IPS DF 6.9 (cell line): ENCODE results near the gene SDCBP2.

ENCODE experiments used
- DNase-seq: peaks from one replicate; pipeline ENCODE4 v3.0.0-alpha.2; 2013; ENCODE audit warnings: low read depth, low spot score
- H3K27ac ChIP-seq: one replicate; pipeline ENCODE4 v1.5.1; 2013; ENCODE audit warnings: low read length, control low read depth
- H3K27me3 ChIP-seq: 2 replicates; pipeline ENCODE4 v1.6.1; 2013; ENCODE audit warnings: mild to moderate bottlenecking, low read length; ENCODE audit not compliant: control insufficient read depth, insufficient read depth
- H3K36me3 ChIP-seq: 2 replicates; pipeline ENCODE4 v1.6.1; 2013; ENCODE audit warnings: low read length; ENCODE audit not compliant: control insufficient read depth, insufficient read depth
- H3K4me1 ChIP-seq: 2 replicates; pipeline ENCODE4 v1.6.1; 2013; ENCODE audit warnings: low read length; ENCODE audit not compliant: control insufficient read depth, insufficient read depth
- H3K4me3 ChIP-seq: 2 replicates; pipeline ENCODE4 v1.5.1; 2013; ENCODE audit warnings: mild to moderate bottlenecking, low read length
- H3K9me3 ChIP-seq: 2 replicates; pipeline ENCODE4 v1.6.1; 2013; ENCODE audit warnings: low read length, inconsistent platforms; ENCODE audit not compliant: control insufficient read depth, insufficient read depth
- WGBS: extraction: QIAGEN DNeasy Blood & Tissue Kit; methylation state at CpG from one replicate; pipeline ENCODE4 v1.1.7; 2013; ENCODE audit warnings: mixed read lengths, missing lambda C conversion rate; ENCODE audit not compliant: insufficient read length, insufficient coverage; 5-methylcytosine and 5-hydroxymethylcytosine counted together

The SDCBP2 gene

DNA sequence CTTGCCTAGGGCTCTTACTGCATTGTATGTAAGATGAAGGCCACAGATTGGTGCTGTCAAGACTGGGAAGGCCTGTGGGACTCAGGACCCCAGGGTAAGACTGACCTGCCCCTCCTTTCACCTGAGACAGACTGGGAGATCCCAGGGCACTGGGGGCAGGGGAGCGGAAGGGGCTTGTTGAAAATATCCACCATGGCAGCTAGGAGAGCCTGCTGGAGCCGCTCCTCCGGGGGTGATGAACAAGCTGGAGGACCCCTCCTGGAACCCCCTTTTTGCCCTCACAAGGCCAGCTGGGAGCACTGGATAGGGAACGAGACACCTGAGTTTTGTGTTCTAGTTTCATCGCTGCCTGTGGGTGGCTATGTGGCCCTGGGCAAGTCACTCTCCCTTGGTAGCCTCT, 9.2 kb upstream of the SDCBP2 start:
- WGBS: no CpG with 5 or more reads among the region's 5 CpGs
- no peaks in the 10 kb centered on the region for H3K36me3 ChIP-seq
- H3K9me3 ChIP-seq: no peaks in the 10 kb centered on the region
- H3K4me3 ChIP-seq: no peak overlapping the region
- H3K4me1 ChIP-seq: no peaks in the 10 kb centered on the region
- DNase-seq: no peak
- no peak overlapping the region for H3K27ac ChIP-seq
- no peaks in the 10 kb centered on the region for H3K27me3 ChIP-seq

DNA sequence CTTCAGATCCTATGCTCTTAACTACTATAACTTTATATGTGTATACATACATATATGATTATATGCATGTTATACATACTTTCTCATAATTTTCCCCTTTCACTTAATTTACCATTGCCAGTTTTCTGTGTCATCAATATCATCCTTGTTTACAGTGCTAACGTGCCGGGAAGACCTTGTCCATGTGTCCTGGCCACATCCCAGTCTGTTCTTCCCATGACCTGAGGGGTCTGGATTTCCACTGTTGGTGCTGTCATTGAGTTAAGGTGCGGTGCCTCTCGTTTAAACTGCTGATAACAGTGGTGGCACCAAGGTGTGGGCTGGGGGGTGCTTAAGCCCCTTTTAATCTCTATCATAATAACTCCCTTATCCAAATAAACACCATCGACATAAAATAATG, 8.5 kb upstream of the SDCBP2 start:
- Histone ChIP-seq H3K4me1 (no peaks in the 10 kb centered on the region), H3K27ac (no peak overlapping the region), H3K4me3 (no peak overlapping the region), H3K9me3 (no peaks in the 10 kb centered on the region), H3K36me3 (no peaks in the 10 kb centered on the region), H3K27me3 (no peaks in the 10 kb centered on the region)
- DNase-seq: no peak
- 100% methylated on average over 1 of the region's 5 CpGs for WGBS

DNA sequence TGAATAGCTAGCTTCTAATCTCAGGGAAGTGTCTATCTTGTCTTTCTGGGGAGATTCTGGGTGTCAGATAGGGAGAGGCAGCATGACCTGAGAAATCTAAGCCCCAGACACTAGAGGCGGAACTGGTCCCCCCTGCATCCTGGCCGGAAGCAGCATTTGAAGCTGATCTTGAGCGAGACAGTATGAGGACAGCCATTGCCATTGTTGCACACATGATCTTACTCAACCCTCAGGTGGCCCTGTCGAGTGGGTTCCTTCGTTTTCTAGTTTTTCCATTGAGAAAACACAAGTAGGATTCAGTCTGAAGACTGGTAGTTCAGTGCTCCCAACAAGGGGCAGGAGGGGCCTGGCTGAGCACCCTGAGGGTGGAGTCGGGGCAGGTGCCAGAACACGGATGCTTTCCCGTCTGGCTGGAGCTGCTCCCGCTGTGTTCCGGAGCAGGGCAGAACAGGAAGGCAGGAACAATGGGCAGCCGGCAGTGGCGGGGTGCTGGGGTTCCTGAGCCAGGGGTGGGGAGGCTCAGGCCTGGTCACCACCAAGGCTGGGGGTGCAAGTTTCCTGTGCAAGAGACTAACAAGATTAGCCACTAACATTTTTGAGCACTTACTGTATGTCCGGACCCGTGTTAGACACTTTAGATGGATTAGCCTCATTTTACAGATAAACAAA, 7.9 kb upstream of the SDCBP2 start:
- Histone ChIP-seq H3K36me3 (no peaks in the 10 kb centered on the region), H3K27me3 (no peaks in the 10 kb centered on the region), H3K9me3 (no peaks in the 10 kb centered on the region), H3K4me3 (no peak overlapping the region), H3K27ac (no peak overlapping the region), H3K4me1 (no peaks in the 10 kb centered on the region)
- no CpG with 5 or more reads among the region's 14 CpGs for WGBS
- DNase-seq: no peak

DNA sequence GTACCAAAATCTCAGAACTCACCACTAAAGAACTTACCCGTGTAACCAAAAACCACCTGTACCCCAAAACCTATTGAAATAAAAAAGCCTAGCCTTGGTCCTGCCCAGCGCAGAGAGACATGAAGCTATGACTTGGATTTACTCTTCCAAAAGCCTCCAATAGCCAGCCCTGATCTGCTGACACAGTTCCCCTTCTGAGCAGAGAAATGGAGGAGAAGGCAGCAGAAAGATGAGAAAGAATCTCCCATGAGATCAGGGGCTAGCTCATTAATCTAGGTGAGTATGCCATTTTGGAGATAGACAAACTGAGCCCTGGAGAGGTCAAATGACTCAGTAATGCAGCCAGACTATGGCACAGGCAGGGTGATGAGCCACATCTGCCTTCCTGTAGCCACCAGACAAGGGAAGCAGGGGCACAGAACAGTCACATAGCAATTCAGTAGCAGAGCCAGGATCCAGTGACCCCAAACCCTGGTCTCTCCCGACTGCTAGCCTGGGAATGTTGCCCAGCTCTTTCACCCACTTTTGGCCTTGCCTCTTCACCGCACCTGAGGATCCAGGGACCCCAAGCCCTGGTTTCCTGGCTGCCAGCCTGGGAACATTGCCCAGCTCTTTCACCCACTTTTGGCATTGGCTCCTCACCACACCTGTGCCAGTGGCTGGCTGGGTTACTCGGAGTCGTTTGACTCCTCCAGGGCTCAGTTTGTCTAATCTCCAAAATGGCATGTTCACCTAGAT, 7.2 kb upstream of the SDCBP2 start:
- WGBS: no CpG with 5 or more reads among the region's 6 CpGs
- DNase-seq: no peak
- Histone ChIP-seq H3K9me3 (no peaks in the 10 kb centered on the region), H3K4me1 (no peaks in the 10 kb centered on the region), H3K4me3 (no peak overlapping the region), H3K27me3 (no peaks in the 10 kb centered on the region), H3K36me3 (no peaks in the 10 kb centered on the region), H3K27ac (no peak overlapping the region)

DNA sequence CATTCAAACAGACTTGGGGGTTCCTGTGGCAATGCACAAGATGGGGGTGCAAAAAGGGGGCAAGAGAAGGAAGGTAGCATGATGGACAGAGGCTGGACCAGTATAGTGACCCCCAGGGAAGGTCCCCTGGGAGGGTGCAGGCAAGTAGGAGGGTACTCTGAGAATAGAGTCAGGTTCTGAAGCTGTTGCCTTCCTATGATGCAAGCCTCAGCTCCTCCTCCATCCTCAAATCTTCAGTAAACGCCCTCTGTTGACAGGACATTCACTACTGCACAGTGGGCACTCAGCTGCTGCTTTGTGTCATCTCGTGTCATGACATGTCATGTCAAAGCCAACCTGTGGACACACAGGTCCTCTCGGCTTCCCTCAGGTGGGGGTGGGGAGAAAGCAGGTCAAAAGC, 5.8 kb upstream of the SDCBP2 start:
- H3K4me1 ChIP-seq: no peaks in the 10 kb centered on the region
- H3K9me3 ChIP-seq: no peaks in the 10 kb centered on the region
- DNase-seq: no peak
- no peaks in the 10 kb centered on the region for H3K27me3 ChIP-seq
- no peak overlapping the region for H3K27ac ChIP-seq
- no peak overlapping the region for H3K4me3 ChIP-seq
- H3K36me3 ChIP-seq: no peaks in the 10 kb centered on the region
- no CpG with 5 or more reads among the region's 3 CpGs for WGBS

DNA sequence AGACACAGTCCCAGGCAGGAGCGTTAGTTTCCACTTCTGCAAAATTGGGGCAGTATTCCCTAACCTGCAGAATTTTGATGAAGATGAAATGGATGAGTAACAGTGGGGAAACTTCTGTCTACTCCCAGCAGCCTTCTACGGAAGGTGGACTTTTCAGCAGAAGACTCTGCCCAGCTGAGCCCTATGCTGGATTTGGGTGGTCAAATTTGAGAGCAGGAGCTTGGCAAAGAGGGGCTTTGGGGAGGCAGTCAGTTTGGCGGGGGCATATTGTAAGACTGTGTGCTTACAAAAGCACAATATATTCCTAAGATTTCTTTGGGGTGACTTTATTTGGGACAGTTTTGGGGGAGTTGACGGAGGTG, 5.4 kb upstream of the SDCBP2 start:
- no peaks in the 10 kb centered on the region for H3K36me3 ChIP-seq
- no peaks in the 10 kb centered on the region for H3K9me3 ChIP-seq
- no CpG with 5 or more reads among the region's 4 CpGs for WGBS
- no peaks in the 10 kb centered on the region for H3K27me3 ChIP-seq
- H3K4me3 ChIP-seq: no peak overlapping the region
- H3K4me1 ChIP-seq: no peaks in the 10 kb centered on the region
- no peak overlapping the region for H3K27ac ChIP-seq
- no peak for DNase-seq

DNA sequence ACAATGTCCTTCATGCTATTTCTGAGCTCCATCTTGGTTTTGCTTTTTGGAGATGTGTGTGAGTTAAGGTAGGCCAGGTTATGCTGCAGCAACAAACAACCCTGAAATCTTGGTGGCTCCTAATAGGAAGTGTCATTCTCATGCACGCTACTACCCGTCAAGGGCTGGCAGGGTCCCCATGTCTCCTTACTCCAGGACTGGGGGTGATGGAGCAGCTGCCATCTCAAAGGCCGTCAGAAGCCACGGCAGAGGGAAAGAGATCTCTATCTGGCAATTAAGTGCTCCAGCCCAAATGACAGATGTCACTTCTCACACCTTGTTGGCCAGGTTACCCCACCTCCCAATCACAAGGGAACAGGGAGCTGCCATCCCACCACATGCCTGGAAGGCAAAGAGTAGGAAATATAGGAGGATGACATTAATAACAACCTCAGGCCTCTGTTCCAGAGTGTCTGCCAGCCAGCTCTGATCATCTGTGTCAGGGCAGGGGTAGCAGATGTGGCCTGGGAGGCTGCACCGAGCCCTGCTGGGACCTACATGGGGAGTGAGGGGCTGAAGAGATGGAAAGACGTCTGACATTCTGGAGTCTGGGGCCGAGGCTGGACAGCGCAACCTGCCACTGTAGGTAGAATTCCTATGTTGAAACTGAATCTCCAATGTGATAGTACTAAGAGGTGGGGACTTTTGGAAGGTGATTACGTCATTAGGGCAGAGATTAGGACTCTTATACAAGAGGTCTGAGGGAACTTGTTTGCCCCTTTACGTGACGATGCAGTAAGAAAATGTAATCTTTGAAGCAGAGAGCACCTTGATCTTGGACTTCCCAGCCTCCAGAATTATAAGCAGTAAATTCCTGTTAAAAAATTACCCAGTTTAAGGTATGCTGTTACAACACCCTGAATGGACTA, 4.8 kb upstream of the SDCBP2 start:
- no peaks in the 10 kb centered on the region for H3K4me1 ChIP-seq
- no peaks in the 10 kb centered on the region for H3K27me3 ChIP-seq
- H3K36me3 ChIP-seq: no peaks in the 10 kb centered on the region
- no peak for DNase-seq
- H3K4me3 ChIP-seq: no peak overlapping the region
- WGBS: no CpG with 5 or more reads among the region's 11 CpGs
- H3K27ac ChIP-seq: no peak overlapping the region
- no peaks in the 10 kb centered on the region for H3K9me3 ChIP-seq

DNA sequence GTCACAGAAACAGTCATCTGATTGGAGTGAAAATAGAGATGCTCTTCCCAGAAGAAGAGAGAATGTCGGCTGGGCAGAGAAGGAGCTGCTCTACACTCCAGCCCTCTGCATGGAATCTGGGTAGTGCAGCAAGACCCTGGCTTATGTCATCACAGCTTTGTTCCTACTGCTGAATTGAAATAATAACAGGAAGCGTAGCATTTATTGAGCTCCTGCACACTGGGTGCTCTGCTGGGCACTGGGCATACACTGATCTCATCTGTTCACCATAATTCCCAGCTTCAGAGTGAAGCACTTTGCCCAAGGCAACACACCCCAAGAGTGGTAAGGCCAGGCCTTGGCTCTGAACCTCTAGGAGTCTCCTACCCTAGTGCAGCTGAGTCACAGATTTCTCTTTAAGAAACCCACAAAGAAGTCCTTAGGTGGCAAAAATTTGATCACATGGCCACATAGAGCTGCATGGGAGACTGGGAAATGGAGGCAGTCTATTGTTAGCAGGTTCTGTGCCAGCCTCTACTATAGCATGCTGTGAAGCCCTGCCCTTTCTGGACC, 3.9 kb upstream of the SDCBP2 start:
- WGBS: no CpG with 5 or more reads among the region's 2 CpGs
- no peak for DNase-seq
- Histone ChIP-seq H3K36me3 (no peaks in the 10 kb centered on the region), H3K9me3 (no peaks in the 10 kb centered on the region), H3K4me3 (no peak overlapping the region), H3K4me1 (no peaks in the 10 kb centered on the region), H3K27me3 (no peaks in the 10 kb centered on the region), H3K27ac (no peak overlapping the region)

DNA sequence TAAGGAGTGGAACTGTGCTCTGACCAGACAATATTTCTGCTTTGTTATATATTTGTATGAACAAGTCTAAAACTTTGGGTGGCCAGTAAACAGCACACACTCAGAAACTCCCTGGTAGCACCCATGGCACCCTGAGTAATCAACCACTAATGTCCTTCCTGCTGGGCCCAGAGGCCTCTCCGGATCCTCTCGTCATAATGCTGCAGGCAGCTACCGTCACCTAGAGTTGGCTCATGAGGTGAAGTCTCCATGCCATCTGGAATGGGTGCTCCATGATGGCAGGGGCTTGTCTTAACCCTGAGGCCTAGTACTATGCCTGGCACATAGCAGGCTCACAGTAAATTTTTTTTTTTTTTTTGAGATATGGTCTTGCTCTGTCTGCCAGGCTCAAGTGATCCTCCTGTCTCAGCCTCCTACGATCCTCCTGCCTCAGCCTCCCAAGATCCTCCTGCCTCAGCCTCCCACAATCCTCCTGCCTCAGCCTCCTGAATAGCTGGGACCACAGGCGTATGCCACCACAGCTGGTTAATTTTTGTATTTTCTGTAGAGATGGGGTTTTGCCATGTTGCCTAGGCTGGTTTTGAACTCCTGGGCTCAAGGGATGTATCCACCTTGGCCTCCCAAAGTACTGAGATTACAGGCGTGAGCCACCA, 3.0 kb upstream of the SDCBP2 start:
- H3K4me3 ChIP-seq: no peak overlapping the region
- H3K27ac ChIP-seq: no peak overlapping the region
- DNase-seq: no peak
- H3K4me1 ChIP-seq: no peaks in the 10 kb centered on the region
- no peaks in the 10 kb centered on the region for H3K9me3 ChIP-seq
- H3K27me3 ChIP-seq: no peaks in the 10 kb centered on the region
- WGBS: no CpG with 5 or more reads among the region's 6 CpGs
- no peaks in the 10 kb centered on the region for H3K36me3 ChIP-seq

DNA sequence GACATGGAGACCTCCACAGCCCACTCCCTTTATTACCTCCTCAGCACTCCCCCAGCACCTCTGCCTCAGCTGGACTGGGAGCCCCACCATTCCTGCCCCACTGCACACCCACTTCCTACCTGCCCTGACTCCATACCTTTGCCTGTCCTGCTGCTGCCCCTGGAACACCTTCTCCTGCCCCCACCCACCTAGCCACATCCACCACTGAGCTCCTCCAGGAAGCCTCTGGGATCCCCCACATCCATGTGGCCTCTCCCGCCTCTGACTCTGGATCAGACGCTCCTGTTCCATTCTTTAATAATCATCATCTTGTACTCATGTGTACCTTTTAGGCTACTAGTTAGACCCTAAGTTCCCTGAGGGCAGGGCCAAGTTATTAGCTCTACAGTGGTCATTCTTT, 2.2 kb upstream of the SDCBP2 start:
- H3K9me3 ChIP-seq: no peaks in the 10 kb centered on the region
- no peaks in the 10 kb centered on the region for H3K36me3 ChIP-seq
- H3K4me1 ChIP-seq: no peaks in the 10 kb centered on the region
- no peak overlapping the region for H3K4me3 ChIP-seq
- WGBS: no CpG with 5 or more reads among the region's 2 CpGs
- no peaks in the 10 kb centered on the region for H3K27me3 ChIP-seq
- DNase-seq: no peak
- no peak overlapping the region for H3K27ac ChIP-seq
